OCI-M2 (cell line): ENCODE data around the gene FAM83D.

ENCODE experiments used
- DNase-seq: peaks from one replicate; lab custom pipeline; 2025; ENCODE audit not compliant: unreplicated experiment; lab: John Stamatoyannopoulos, UW

The FAM83D gene

DNA sequence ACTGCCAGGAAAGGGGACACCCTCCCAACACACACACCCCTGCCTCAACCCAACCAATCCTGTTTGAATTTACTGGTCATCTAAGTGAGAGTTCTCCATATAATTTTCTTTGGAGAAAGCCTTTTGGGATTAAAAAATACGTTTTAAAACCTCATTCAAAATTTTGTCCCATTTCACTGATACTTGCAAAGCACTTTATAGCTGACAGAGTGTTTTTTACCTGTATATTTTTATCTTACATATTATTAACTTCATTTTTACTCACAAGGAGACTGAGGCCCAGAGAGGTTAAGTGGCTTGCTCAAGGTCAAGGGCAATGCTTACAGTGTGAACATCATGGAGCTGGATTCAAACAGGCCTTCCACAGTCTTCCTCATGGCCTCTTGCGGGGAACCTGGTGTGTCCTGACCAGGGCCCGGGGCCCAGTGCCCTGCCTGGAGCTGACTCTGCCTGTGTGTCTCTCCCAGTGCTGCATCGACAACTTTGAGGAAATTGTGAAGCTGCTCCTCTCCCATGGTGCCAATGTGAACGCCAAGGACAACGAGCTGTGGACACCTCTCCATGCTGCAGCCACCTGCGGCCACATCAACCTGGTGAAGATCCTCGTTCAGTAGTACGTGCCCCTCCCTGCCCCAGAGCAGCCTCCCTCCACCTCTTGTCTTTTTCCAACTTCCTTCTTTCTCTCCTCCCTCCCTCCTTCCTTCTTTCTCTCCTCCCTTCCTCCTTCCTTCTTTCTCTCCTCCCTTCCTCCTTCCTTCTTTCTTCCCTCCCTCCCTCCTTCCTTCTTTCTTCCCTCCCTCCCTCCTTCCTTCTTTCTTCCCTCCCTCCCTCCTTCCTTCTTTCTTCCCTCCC is 30.9 kb upstream of the FAM83D start:
- no peak for DNase-seq

- DNase-seq = no peak
Observed at GRCh38 chr20:38896009-38896594, 30.1 kb upstream of the FAM83D start.

GRCh38 chr20:38897267-38897666 is 28.9 kb upstream of the FAM83D start:
- no peak for DNase-seq

DNA sequence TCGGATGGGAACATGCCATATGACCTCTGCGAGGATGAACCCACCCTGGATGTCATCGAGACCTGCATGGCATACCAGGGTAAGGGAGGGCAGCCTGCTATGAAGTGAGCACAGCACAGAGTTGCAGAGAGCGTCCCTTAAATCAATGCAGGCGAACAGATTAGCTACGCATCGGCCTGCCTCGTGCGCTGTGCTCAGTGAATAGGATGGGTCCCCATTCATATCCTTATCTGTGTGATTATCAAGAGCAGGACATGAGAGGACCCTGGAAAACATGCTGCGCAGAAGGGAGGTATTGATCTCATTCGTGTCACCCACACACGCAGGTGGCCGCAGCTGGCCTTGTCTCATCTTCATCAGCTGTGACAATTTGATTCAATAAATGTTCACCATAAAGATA is 25.6 kb upstream of the FAM83D start:
- DNase-seq = no peak

GRCh38 chr20:38902601-38903000 is 23.6 kb upstream of the FAM83D start:
- no peak for DNase-seq

DNA sequence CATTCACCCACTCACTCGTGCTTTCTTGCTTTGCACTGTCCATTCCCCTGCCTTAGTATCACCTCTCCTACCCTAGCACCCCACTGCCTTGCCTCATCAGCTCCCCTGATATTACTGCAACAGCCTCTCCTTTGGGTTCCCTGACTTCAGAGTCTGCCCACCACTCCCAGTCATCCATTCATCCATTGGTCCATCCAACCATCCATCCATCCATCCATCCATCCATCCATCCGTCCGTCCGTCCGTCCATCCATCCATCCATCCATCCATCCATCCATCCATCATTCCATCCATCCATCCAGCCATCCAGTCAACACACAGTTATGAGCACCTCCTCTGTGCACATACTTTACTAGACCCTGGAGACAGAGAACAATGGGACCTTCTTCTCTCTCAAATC is 22.9 kb upstream of the FAM83D start:
- DNase-seq = no peak

DNA sequence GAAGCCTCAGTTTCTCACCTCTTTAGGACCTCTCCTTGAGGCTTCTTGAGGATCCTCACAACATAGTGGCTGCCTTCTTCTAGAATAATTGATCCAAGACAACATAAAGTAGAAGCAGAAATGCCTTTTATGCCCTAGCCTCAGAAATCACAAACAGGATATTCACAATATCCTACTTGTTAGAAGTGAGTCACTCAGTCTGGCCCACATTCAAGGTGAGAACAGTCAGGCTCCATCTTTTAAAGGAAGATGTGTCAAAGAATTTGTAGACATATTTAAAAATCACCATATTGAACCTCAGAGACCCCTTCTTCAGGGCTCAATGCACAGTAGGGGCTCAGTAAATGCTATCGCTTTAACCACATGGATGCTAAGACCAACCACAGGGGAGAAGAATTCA is 20.8 kb upstream of the FAM83D start:
- DNase-seq = no peak

GRCh38 chr20:38907918-38908677 is 18.1 kb upstream of the FAM83D start:
- no peak for DNase-seq

GRCh38 chr20:38915355-38915754 is 10.9 kb upstream of the FAM83D start:
- DNase-seq = no peak

- DNase-seq = no peak
Observed at GRCh38 chr20:38917657-38918056, 8.6 kb upstream of the FAM83D start.

- no peak for DNase-seq
Observed at GRCh38 chr20:38918172-38918571, 8.0 kb upstream of the FAM83D start.

DNA sequence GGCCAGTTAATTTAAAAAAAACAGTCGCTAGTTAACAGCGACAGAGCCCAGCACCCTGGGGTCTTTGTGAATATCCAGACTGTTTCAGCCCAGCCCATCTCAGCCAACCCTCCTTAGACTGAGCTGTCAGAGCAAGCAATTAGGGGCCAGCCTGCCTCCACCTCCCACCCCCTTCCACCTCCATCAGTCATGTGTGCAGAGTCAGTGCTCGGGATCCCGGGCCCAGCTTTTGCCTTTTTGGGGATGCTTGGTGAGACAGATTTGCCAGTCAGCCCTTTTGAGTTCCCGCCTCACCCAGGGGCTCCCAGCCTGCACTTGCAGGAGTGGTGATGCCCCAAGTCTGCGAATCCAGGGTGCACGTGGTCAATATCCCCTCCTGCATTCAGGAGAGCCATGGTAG is 6.5 kb upstream of the FAM83D start:
- no peak for DNase-seq

DNA sequence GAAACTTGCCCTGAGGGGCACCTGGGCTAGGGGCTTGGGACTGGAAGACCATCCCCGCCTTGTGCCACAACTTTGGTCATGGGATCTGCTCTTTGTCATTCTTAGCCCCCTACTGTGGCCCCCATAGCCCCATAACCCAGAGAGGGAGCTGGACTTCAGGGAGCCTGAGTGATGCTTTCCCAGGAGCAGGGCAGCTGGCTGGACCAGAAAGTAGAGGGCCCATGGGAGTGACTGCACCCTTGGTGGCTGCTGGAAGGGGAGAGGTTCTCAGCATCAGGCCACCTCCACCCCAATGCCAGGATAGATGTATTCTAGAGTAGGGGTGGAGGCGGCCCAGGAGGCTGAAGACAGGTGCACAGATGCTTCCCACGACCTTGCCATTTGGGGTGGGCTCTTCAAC is 5.8 kb upstream of the FAM83D start:
- DNase-seq = no peak

DNA sequence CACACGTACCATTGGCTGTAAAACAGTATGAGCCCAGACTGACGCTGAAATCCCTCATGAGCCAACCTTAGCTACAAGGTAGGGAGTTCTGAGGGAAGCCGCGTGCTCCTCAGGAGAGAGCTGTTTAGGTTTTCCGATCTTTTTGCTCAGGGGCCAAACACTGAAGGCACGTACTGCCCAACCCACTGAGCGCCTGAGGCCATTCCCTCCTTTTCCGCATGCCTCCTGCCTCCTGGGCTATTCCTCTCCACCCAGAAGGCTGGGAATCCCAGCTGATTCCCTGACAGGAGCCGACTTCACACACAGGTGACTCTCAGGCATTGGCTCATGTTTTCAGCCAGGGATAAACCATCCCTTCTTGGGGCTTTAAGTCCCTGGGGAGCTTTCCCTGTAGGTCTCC is 5.4 kb upstream of the FAM83D start:
- DNase-seq = no peak

GRCh38 chr20:38924718-38925117 is 1.5 kb upstream of the FAM83D start:
- no peak for DNase-seq

- no peak for DNase-seq
Observed at GRCh38 chr20:38926934-38927616, 858 bp downstream of the FAM83D start.

- no peak for DNase-seq
Observed at GRCh38 chr20:38927902-38928578, 1.8 kb downstream of the FAM83D start.

- no peak for DNase-seq
Observed at GRCh38 chr20:38930242-38930569, 4.0 kb downstream of the FAM83D start.

DNA sequence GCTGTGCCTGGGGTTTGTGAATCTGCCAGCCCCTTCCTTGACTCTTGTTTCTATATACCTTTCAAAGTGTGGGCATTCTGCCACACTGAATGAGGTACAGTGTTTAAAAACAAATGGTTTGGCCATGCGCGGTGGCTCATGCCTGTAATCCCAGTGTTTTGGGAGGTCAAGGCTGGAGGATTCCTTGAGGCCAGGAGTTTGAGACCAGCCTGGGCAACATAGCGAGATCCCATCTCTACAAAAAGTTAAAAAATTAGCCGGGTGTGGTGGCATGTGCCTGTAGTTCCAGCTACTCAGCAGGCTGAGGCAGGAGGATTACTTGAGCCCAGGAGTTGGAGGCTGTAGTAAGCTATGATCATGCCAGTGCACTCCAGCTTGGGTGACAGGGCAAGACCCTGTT is 5.8 kb downstream of the FAM83D start:
- DNase-seq = no peak

DNA sequence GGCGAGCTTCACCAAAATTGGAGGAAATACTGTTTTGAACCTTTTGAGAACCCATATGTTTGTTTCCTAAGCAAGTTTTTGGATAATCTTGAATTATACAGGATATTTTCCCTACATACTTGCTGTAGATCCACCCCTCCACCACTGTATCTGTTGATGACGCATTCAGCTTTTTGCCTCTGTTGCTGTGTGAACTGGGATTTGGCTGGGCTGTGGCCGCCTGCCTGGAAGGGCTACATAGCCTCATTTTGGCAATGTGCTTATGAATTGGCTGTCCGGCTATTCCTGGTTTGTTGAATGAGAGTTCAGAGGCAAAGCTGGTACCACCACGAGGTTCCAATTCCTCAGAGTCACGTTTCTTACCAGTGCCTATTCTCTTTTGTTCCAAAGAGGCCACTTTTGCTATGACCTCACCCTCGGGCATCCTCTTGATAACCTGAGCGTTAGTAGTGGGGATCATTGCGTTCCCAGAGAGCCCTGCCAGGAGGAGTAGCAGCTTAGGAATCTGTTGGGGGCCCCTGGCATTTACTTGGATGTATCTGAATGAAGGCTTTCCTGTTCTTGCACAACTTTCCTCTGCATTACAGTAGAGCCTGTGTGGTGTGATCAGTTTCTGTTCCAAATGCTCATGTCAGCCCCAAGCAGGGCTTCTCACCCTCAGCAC is 6.4 kb downstream of the FAM83D start:
- no peak for DNase-seq

- DNase-seq = no peak
Observed at GRCh38 chr20:38934530-38934929, 8.3 kb downstream of the FAM83D start.
